Aorta (tissue), 5 donors: ENCODE data around the gene BOD1. TPM values are rescaled to one million over a fixed set of nuclear protein-coding genes. Genes with fewer than 3 reads are reported as not detected.

ENCODE experiments used
- ATAC-seq: fragments of 200-7000 bp; cut with Tn5 transposase; one replicate; pipeline ENCODE4 v1.9.1; 2022; ENCODE audit warnings: moderate library complexity; ENCODE audit not compliant: low FRiP score
- DNase-seq, 2 donors: peaks; one replicate each; pipeline ENCODE4 v3.0.0-alpha.2; 2020
- H3K27ac ChIP-seq, 2 donors: one replicate each; pipeline ENCODE4 v1.5.1; 2013; ENCODE audit warnings: low read length in 2 of 2, mild to moderate bottlenecking in 2 of 2, moderate library complexity in 2 of 2, control low read depth in 1 of 2, inconsistent platforms in 1 of 2, low read depth in 1 of 2
- H3K27me3 ChIP-seq, 2 donors: one replicate each; pipeline ENCODE4 v1.6.1; 2013; ENCODE audit warnings: control low read depth in 1 of 2, low read length in 1 of 2, mild to moderate bottlenecking in 1 of 2, moderate library complexity in 1 of 2; ENCODE audit not compliant: insufficient read depth in 2 of 2, control insufficient read depth in 1 of 2
- H3K36me3 ChIP-seq, 2 donors: one replicate each; pipeline ENCODE4 v1.6.1; 2013; ENCODE audit warnings: control low read depth in 1 of 2, low read length in 1 of 2, mild to moderate bottlenecking in 1 of 2; ENCODE audit not compliant: insufficient read depth in 2 of 2, control insufficient read depth in 1 of 2
- H3K4me1 ChIP-seq, 2 donors: one replicate each; pipeline ENCODE4 v1.6.1; 2013; ENCODE audit warnings: low read length in 2 of 2, control low read depth in 1 of 2, mild to moderate bottlenecking in 1 of 2, moderate library complexity in 1 of 2; ENCODE audit not compliant: insufficient read depth in 2 of 2, control insufficient read depth in 1 of 2
- H3K4me3 ChIP-seq, 2 donors: one replicate each; pipeline ENCODE4 v1.5.1; 2013; ENCODE audit warnings: low read length in 2 of 2, control low read depth in 1 of 2, mild to moderate bottlenecking in 1 of 2
- H3K9me3 ChIP-seq: one replicate; pipeline ENCODE4 v1.6.1; 2013; ENCODE audit warnings: mild to moderate bottlenecking, low read length; ENCODE audit not compliant: control insufficient read depth
- WGBS, 2 donors: extraction: QIAGEN DNeasy Blood & Tissue Kit; methylation state at CpG; one replicate each; pipeline ENCODE4 v1.1.7; 2013; 5-methylcytosine and 5-hydroxymethylcytosine counted together
- intact Hi-C, 2 donors: fragments of 100-400 bp; cut with DNase I; formaldehyde crosslinking; loops; one replicate each; pipeline versions ENCODE4 v1.14.2 to v1.15.0; 2022
- polyA plus RNA-seq, 2 donors: library from polyadenylated mRNA; stranded (reverse); fragments of 200-250 nt; gene quantifications; one replicate each; pipeline ENCODE4 v1.2.3, GENCODE V29; 2013
- total RNA-seq, 2 donors: library from RNA; stranded (reverse); fragmentation: NEBNext Ultra II Directional; extraction: Animal tissue kit (Norgen Biotek cat#: 25700); gene quantifications; one replicate each; pipeline ENCODE4 v1.2.1, GENCODE V29; 2021
- donor health status: healthy with polysubstance abuse.
- donor health status: Bipolar disorder and iron deficiency.
- donor health status: DM: no; HTN: no; CAD: no.
- donor health status: DM: no; HTN: no; CAD: no.
- donor health status: DM: yes; HTN: yes; CAD: no.

Gene BOD1
- total and polyA plus RNA-seq, 4 donors: 27.8 to 48.8 (median 34.3) TPM

- H3K36me3 ChIP-seq: no peaks in the 10 kb centered on the region
- H3K4me3 ChIP-seq: no peak overlapping the region
- no peak overlapping the region for H3K27ac ChIP-seq
- intact Hi-C loops: loop anchor here in 1 of 2 donors (10.0 kb wide), 1 partner anchor 176 kb away; no protein-coding TSS in a partner anchor
- 91 to 93% methylated on average over 22 of the region's 22 CpGs for WGBS, 2 donors
- ATAC-seq (no peak), DNase-seq (no peak)
- no peaks in the 10 kb centered on the region for H3K9me3 ChIP-seq
- H3K4me1 ChIP-seq: no peaks in the 10 kb centered on the region
- no peaks in the 10 kb centered on the region for H3K27me3 ChIP-seq
Observed at GRCh38 chr5:173570321-173571090, 45.9 kb downstream of the BOD1 start.

GRCh38 chr5:173568703-173569102, 47.7 kb downstream of the BOD1 start:
- Histone ChIP-seq H3K4me1 (no peaks in the 10 kb centered on the region), H3K27me3 (no peaks in the 10 kb centered on the region), H3K4me3 (no peak overlapping the region), H3K27ac (no peak overlapping the region), H3K36me3 (no peaks in the 10 kb centered on the region), H3K9me3 (no peaks in the 10 kb centered on the region)
- ATAC-seq (no peak), DNase-seq (no peak)
- WGBS, 2 donors: 93 to 96% methylated on average over 4 of the region's 4 CpGs
- intact Hi-C loops: no loop called here

- no peaks in the 10 kb centered on the region for H3K4me1 ChIP-seq
- DNase-seq (no peak), ATAC-seq (no peak)
- no peaks in the 10 kb centered on the region for H3K27me3 ChIP-seq
- WGBS, 2 donors: 96 to 99% methylated on average over 1 of the region's 1 CpG
- no peak overlapping the region for H3K27ac ChIP-seq
- no peaks in the 10 kb centered on the region for H3K36me3 ChIP-seq
- no peak overlapping the region for H3K4me3 ChIP-seq
- no peaks in the 10 kb centered on the region for H3K9me3 ChIP-seq
- intact Hi-C loops: no loop called here
Observed at GRCh38 chr5:173568128-173568527, 48.3 kb downstream of the BOD1 start.

GRCh38 chr5:173567548-173567947, 48.9 kb downstream of the BOD1 start:
- Histone ChIP-seq H3K4me3 (no peak overlapping the region), H3K27me3 (no peaks in the 10 kb centered on the region), H3K9me3 (no peaks in the 10 kb centered on the region), H3K36me3 (no peaks in the 10 kb centered on the region), H3K27ac (no peak overlapping the region), H3K4me1 (no peaks in the 10 kb centered on the region)
- intact Hi-C loops: no loop called here
- WGBS, 2 donors: 67 to 73% methylated on average over 7 of the region's 7 CpGs
- DNase-seq (no peak), ATAC-seq (no peak)

GRCh38 chr5:173565491-173566072, 50.9 kb downstream of the BOD1 start:
- H3K27ac ChIP-seq: no peak overlapping the region
- no peaks in the 10 kb centered on the region for H3K4me1 ChIP-seq
- no peak for DNase-seq
- ATAC-seq: no peak
- 95 to 97% methylated on average over 3 of the region's 3 CpGs for WGBS, 2 donors
- intact Hi-C loops: no loop called here
- peaks cover 3% of the 10 kb centered on the region for H3K9me3 ChIP-seq
- H3K36me3 ChIP-seq: no peaks in the 10 kb centered on the region
- H3K27me3 ChIP-seq: no peaks in the 10 kb centered on the region
- no peak overlapping the region for H3K4me3 ChIP-seq

- DNase-seq (no peak), ATAC-seq (no peak)
- WGBS, 2 donors: 79 to 89% methylated on average over 4 of the region's 4 CpGs
- H3K27ac ChIP-seq: no peak overlapping the region
- H3K4me3 ChIP-seq: no peak overlapping the region
- no peaks in the 10 kb centered on the region for H3K27me3 ChIP-seq
- no peaks in the 10 kb centered on the region for H3K36me3 ChIP-seq
- peaks cover 3% of the 10 kb centered on the region for H3K9me3 ChIP-seq
- no peaks in the 10 kb centered on the region for H3K4me1 ChIP-seq
- intact Hi-C loops: no loop called here
Observed at GRCh38 chr5:173564106-173564505, 52.3 kb downstream of the BOD1 start.

- Histone ChIP-seq H3K9me3 (peaks cover 3% of the 10 kb centered on the region), H3K27ac (no peak overlapping the region), H3K27me3 (no peaks in the 10 kb centered on the region), H3K4me1 (no peaks in the 10 kb centered on the region), H3K36me3 (no peaks in the 10 kb centered on the region), H3K4me3 (no peak overlapping the region)
- 87 to 90% methylated on average over 6 of the region's 6 CpGs for WGBS, 2 donors
- intact Hi-C loops: no loop called here
- ATAC-seq: no peak
- DNase-seq: no peak
Observed at GRCh38 chr5:173563246-173563645, 53.2 kb downstream of the BOD1 start.

GRCh38 chr5:173562451-173562850, 54.0 kb downstream of the BOD1 start:
- H3K9me3 ChIP-seq: peaks cover 3% of the 10 kb centered on the region
- WGBS, 2 donors: 93 to 94% methylated on average over 6 of the region's 6 CpGs
- H3K27ac ChIP-seq: no peak overlapping the region
- no peaks in the 10 kb centered on the region for H3K36me3 ChIP-seq
- DNase-seq (no peak), ATAC-seq (no peak)
- no peaks in the 10 kb centered on the region for H3K4me1 ChIP-seq
- intact Hi-C loops: no loop called here
- no peak overlapping the region for H3K4me3 ChIP-seq
- H3K27me3 ChIP-seq: no peaks in the 10 kb centered on the region
